Mesenchymal stem cell (in vitro differentiated cells and primary cell): ENCODE results near the gene ICA1.

ENCODE experiments used
- DNase-seq: peaks from one replicate; pipeline ENCODE4 v3.0.0-alpha.2; 2013
- H2AFZ ChIP-seq: one replicate; pipeline ENCODE4 v1.6.1; 2013; ENCODE audit warnings: low read depth, mild to moderate bottlenecking, control low read depth, inconsistent platforms, low read length, moderate library complexity
- H2AK5ac ChIP-seq: 2 replicates; pipeline ENCODE4 v1.6.1; 2013; ENCODE audit warnings: low read length, moderate library complexity, mild to moderate bottlenecking, inconsistent platforms; ENCODE audit not compliant: severe bottlenecking
- H2BK120ac ChIP-seq: one replicate; pipeline ENCODE4 v1.6.1; 2013; ENCODE audit warnings: low read depth, mild to moderate bottlenecking, inconsistent platforms, low read length, moderate library complexity
- H2BK12ac ChIP-seq, 2 experiments: one replicate each; pipeline ENCODE4 v1.6.1; 2013; ENCODE audit warnings: inconsistent platforms in 2 of 2, low read length in 2 of 2, mild to moderate bottlenecking in 2 of 2, moderate library complexity in 2 of 2, control low read depth in 1 of 2
- H2BK15ac ChIP-seq: one replicate; pipeline ENCODE4 v1.6.1; 2013; ENCODE audit warnings: mild to moderate bottlenecking, low read depth, inconsistent platforms; ENCODE audit not compliant: poor library complexity, severe bottlenecking
- H2BK5ac ChIP-seq: 2 replicates; pipeline ENCODE4 v1.6.1; 2013; ENCODE audit warnings: low read depth, mild to moderate bottlenecking, low read length, control low read depth, inconsistent platforms; ENCODE audit not compliant: poor library complexity, severe bottlenecking
- H3K14ac ChIP-seq, 2 experiments: one replicate each; pipeline ENCODE4 v1.6.1; 2013; ENCODE audit warnings: inconsistent platforms in 2 of 2, low read length in 2 of 2, control low read depth in 1 of 2, mild to moderate bottlenecking in 1 of 2, moderate library complexity in 1 of 2
- H3K18ac ChIP-seq, 2 experiments: one replicate each; pipeline ENCODE4 v1.6.1; 2013; ENCODE audit warnings: inconsistent platforms in 2 of 2, low read length in 2 of 2, control low read depth in 1 of 2, low read depth in 1 of 2, mild to moderate bottlenecking in 1 of 2
- H3K23ac ChIP-seq, 2 experiments: one replicate each; pipeline ENCODE4 v1.6.1; 2013; ENCODE audit warnings: inconsistent platforms in 2 of 2, low read length in 2 of 2, mild to moderate bottlenecking in 2 of 2, moderate library complexity in 2 of 2, control low read depth in 1 of 2
- H3K27ac ChIP-seq: 2 replicates; pipeline ENCODE4 v1.5.1; 2013; ENCODE audit warnings: mild to moderate bottlenecking, moderate library complexity, low read length, control low read depth, inconsistent platforms; ENCODE audit not compliant: poor library complexity, severe bottlenecking
- H3K27me3 ChIP-seq, 2 experiments: 2 replicates each; pipeline versions ENCODE4 v1.6.1 to v1.7.0; 2013; ENCODE audit warnings: low read length in 2 of 2, mild to moderate bottlenecking in 2 of 2, moderate library complexity in 2 of 2, control low read depth in 1 of 2, inconsistent platforms in 1 of 2; ENCODE audit not compliant: control insufficient read depth in 1 of 2, insufficient read depth in 1 of 2
- H3K36me3 ChIP-seq, 2 experiments: 2 replicates each; pipeline versions ENCODE4 v1.6.1 to v1.7.0; 2013; ENCODE audit warnings: low read length in 2 of 2, control low read depth in 1 of 2, inconsistent platforms in 1 of 2, low read depth in 1 of 2, mild to moderate bottlenecking in 1 of 2; ENCODE audit not compliant: insufficient read depth in 2 of 2, control insufficient read depth in 1 of 2
- H3K4ac ChIP-seq, 2 experiments: one replicate each; pipeline ENCODE4 v1.6.1; 2013; ENCODE audit warnings: inconsistent platforms in 2 of 2, low read length in 2 of 2, mild to moderate bottlenecking in 2 of 2, moderate library complexity in 2 of 2, control low read depth in 1 of 2, low read depth in 1 of 2
- H3K4me1 ChIP-seq: 2 replicates; pipeline ENCODE4 v1.6.1; 2013; ENCODE audit warnings: low read depth, low read length, control low read depth; ENCODE audit not compliant: control insufficient read depth, insufficient read depth
- H3K4me2 ChIP-seq: 2 replicates; pipeline ENCODE4 v1.6.1; 2013; ENCODE audit warnings: low read length, mild to moderate bottlenecking, inconsistent platforms; ENCODE audit not compliant: poor library complexity, severe bottlenecking
- H3K4me3 ChIP-seq, 2 experiments: 2 replicates each; pipeline versions ENCODE4 v1.5.1 to v1.7.0; 2013; ENCODE audit warnings: low read length in 2 of 2, mild to moderate bottlenecking in 2 of 2, control low read depth in 1 of 2, low read depth in 1 of 2; ENCODE audit not compliant: insufficient read depth in 1 of 2
- H3K79me1 ChIP-seq: replicated peaks from 2 replicates; pipeline ENCODE4 v1.6.1; 2013; ENCODE audit warnings: mild to moderate bottlenecking, control low read depth, low read length, inconsistent platforms; ENCODE audit not compliant: poor library complexity, severe bottlenecking
- H3K9ac ChIP-seq: 2 replicates; pipeline ENCODE4 v1.7.0; 2013; ENCODE audit warnings: mild to moderate bottlenecking, low read length, moderate library complexity
- H3K9me3 ChIP-seq: 2 replicates; pipeline ENCODE4 v1.7.0; 2013; ENCODE audit warnings: mild to moderate bottlenecking, low read length; ENCODE audit not compliant: control insufficient read depth
- H4K8ac ChIP-seq: one replicate; pipeline ENCODE4 v1.6.1; 2013; ENCODE audit warnings: inconsistent platforms, mild to moderate bottlenecking, low read length, moderate library complexity
- H4K91ac ChIP-seq: one replicate; pipeline ENCODE4 v1.6.1; 2013; ENCODE audit warnings: mild to moderate bottlenecking, low read length, inconsistent platforms
- WGBS: methylation state at CpG from one replicate; pipeline ENCODE4 v1.1.7; 2013; ENCODE audit warnings: mixed read lengths; 5-methylcytosine and 5-hydroxymethylcytosine counted together

Gene ICA1

DNA sequence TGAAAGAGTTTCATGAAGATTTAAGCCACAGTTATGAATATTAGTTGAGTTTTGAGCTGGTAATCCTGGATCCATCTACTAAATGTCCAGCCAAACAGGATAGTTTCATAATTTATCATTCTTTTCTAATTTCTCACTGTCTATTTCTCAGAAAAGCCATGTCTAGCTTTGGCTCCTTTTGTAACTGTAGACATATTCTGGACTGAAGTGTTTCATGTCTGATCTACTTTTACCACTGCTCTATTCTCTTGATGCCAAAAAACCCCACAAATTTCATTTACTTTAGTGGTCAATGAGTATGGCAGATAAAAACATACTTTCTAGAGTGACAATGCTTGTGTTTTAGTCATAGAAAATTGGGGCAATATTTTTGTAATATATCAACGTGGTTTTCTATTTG lies 61.2 kb downstream of the ICA1 start:
- Histone ChIP-seq H3K23ac (no peak overlapping the region), H2BK15ac (no peak overlapping the region), H4K8ac (no peak overlapping the region), H3K79me1 (no peaks in the 10 kb centered on the region), H3K4me3 (no peak overlapping the region), H3K9me3 (no peaks in the 10 kb centered on the region), H3K18ac (no peak overlapping the region), H2BK5ac (no peak overlapping the region), H4K91ac (no peak overlapping the region), H3K27ac (no peak overlapping the region), H2AK5ac (no peak overlapping the region), H3K4me2 (no peak overlapping the region), H3K27me3 (no peaks in the 10 kb centered on the region), H3K4ac (no peak overlapping the region), H2BK12ac (no peak overlapping the region), H2BK120ac (no peak overlapping the region), H2AFZ (no peak overlapping the region), H3K14ac (no peak overlapping the region), H3K36me3 (no peaks in the 10 kb centered on the region), H3K4me1 (no peaks in the 10 kb centered on the region), H3K9ac (no peak overlapping the region)
- WGBS: 100% methylated on average over 1 of the region's 1 CpG
- DNase-seq: no peak

DNA sequence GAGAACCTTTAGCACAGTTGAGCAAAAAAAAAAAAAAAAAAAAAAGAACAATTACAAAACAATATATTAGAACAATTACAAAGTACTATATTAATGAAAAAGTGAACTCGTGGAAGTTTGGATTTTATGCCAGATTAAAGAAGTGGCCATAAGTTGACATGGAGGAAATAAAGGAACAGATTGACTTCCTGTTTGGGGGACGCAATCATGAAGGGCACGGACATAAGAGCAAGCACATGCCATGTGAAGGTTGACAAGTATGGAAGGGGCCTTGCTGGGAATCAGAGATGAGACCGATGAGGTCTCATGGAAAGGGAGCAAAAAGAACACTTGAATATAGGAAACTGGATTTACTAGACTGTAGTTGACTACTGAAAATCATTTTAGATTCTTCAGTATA lies 61.7 kb downstream of the ICA1 start:
- Histone ChIP-seq H3K14ac (no peak overlapping the region), H2BK120ac (no peak overlapping the region), H2BK5ac (no peak overlapping the region), H3K36me3 (no peaks in the 10 kb centered on the region), H4K91ac (no peak overlapping the region), H3K4me1 (no peaks in the 10 kb centered on the region), H2AK5ac (no peak overlapping the region), H3K27ac (no peak overlapping the region), H3K4ac (no peak overlapping the region), H3K4me2 (no peak overlapping the region), H3K23ac (no peak overlapping the region), H3K9ac (no peak overlapping the region), H2AFZ (no peak overlapping the region), H3K18ac (no peak overlapping the region), H2BK15ac (no peak overlapping the region), H3K9me3 (no peaks in the 10 kb centered on the region), H2BK12ac (no peak overlapping the region), H4K8ac (no peak overlapping the region), H3K4me3 (no peak overlapping the region), H3K79me1 (no peaks in the 10 kb centered on the region), H3K27me3 (no peaks in the 10 kb centered on the region)
- 93% methylated on average over 4 of the region's 4 CpGs for WGBS
- DNase-seq: no peak

DNA sequence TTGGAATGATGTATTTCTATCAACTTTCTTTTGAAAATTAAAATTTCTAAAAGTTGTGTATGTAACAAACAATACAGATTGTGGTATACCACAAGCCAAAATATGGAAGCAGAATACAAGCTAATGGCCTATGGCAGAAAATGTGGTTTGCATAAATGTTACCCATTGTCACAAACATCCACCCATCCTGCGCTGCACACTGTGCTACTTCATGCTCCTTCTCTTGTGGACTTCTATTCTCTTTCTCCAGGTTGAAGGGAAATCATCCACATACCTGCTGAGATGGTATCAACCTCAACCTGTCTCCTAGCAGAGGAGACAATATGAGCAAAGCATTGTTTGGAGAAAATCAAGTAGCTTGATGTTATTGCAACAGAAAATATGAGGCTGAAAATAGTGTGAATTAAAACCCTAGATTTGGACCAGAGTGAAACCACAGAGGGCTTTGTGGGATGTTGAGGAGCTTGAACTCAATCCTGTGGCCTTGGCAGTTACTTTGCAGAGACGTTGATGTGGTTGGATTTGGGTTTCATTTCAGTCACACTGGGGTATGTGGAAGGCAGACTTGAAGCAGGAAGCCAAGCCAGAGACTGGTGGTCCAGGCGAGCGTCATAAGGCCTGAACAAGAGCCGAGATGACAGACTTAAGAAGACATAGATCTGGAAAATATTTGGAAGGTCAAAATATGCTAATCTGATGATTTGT lies 63.8 kb downstream of the ICA1 start:
- Histone ChIP-seq H2BK120ac (no peak overlapping the region), H3K9ac (no peak overlapping the region), H3K27me3 (no peaks in the 10 kb centered on the region), H3K9me3 (no peaks in the 10 kb centered on the region), H3K23ac (no peak overlapping the region), H3K79me1 (no peaks in the 10 kb centered on the region), H3K14ac (no peak overlapping the region), H2AK5ac (no peak overlapping the region), H3K4me2 (no peak overlapping the region), H4K8ac (no peak overlapping the region), H2AFZ (no peak overlapping the region), H3K4me3 (no peak overlapping the region), H3K18ac (no peak overlapping the region), H3K27ac (no peak overlapping the region), H3K36me3 (no peaks in the 10 kb centered on the region), H2BK12ac (no peak overlapping the region), H2BK5ac (no peak overlapping the region), H3K4ac (no peak overlapping the region), H4K91ac (no peak overlapping the region), H3K4me1 (no peaks in the 10 kb centered on the region), H2BK15ac (no peak overlapping the region)
- no peak for DNase-seq
- WGBS: 93% methylated on average over 5 of the region's 5 CpGs

DNA sequence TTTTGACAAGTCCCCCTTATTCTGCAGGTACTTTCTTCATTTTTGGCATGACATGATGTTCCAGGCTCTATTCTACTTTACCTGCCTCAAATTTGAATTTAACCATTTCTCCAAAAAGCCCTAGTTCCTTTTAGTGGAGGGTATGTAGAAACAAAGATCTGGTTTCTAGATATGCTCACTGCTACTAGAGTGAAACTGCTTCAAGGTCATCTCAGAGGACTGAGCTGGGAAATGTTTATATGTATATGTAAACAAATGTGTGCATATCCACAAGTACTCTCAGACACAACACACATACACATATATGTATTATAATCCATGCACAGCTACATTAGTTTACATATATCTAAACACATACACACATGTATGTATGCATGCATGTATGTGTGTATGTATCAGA lies 69.1 kb downstream of the ICA1 start:
- no peak overlapping the region for H4K91ac ChIP-seq

More for the DNA sequence above, 69.1 kb downstream of the ICA1 start:
- no peak overlapping the region for H3K18ac ChIP-seq
- no peak overlapping the region for H2BK120ac ChIP-seq
- no peak overlapping the region for H4K8ac ChIP-seq
- H3K14ac ChIP-seq: no peak overlapping the region
- no peak overlapping the region for H2BK15ac ChIP-seq
- H2BK12ac ChIP-seq: no peak overlapping the region
- H3K4me1 ChIP-seq: no peaks in the 10 kb centered on the region
- H3K36me3 ChIP-seq: no peaks in the 10 kb centered on the region
- no peak overlapping the region for H2AFZ ChIP-seq
- no peak overlapping the region for H3K27ac ChIP-seq
- H3K4ac ChIP-seq: no peak overlapping the region
- H3K79me1 ChIP-seq: no peaks in the 10 kb centered on the region
- H2BK5ac ChIP-seq: no peak overlapping the region
- H3K27me3 ChIP-seq: no peaks in the 10 kb centered on the region
- DNase-seq: no peak
- H3K9me3 ChIP-seq: no peaks in the 10 kb centered on the region
- no peak overlapping the region for H3K4me3 ChIP-seq
- H3K4me2 ChIP-seq: no peak overlapping the region
- H3K23ac ChIP-seq: no peak overlapping the region
- no peak overlapping the region for H3K9ac ChIP-seq
- H2AK5ac ChIP-seq: no peak overlapping the region
